HepG2 (cell line): ENCODE data around the gene FKBP1B. TPM values are rescaled to one million over a fixed set of nuclear protein-coding genes. Genes with fewer than 3 reads are reported as not detected.
A peak's percentile ranks its signal among the peaks of the same experiment; 100 is the strongest.

Experiments
- CREB3 ChIP-seq: sonication (generic); formaldehyde crosslinking; IDR thresholded peaks from 2 replicates; pipeline ENCODE4 v1.5.0; 2020; ENCODE audit warnings: missing genetic modification reagents
- FOXA3 ChIP-seq: IDR thresholded peaks from 2 replicates; pipeline ENCODE4 v1.6.1; 2016; ENCODE audit warnings: missing genetic modification reagents, missing compliant biosample characterization
- HDAC1 ChIP-seq: sonication (generic); formaldehyde crosslinking; IDR thresholded peaks from 2 replicates; pipeline ENCODE4 v1.5.1; 2020; ENCODE audit warnings: mild to moderate bottlenecking, missing genetic modification reagents
- HDAC2 ChIP-seq: sonication (generic); formaldehyde crosslinking; IDR thresholded peaks from 2 replicates; pipeline ENCODE4 v1.4.0; 2020; ENCODE audit warnings: missing genetic modification reagents
- HINFP ChIP-seq: sonication (generic); formaldehyde crosslinking; IDR thresholded peaks from 2 replicates; pipeline ENCODE4 v1.4.0; 2020; ENCODE audit warnings: low read depth, mild to moderate bottlenecking, missing genetic modification reagents
- KAT8 ChIP-seq: IDR thresholded peaks from 2 replicates; pipeline ENCODE4 v1.6.1; 2016; ENCODE audit warnings: missing genetic modification reagents, missing compliant biosample characterization
- KLF15 ChIP-seq: sonication (generic); formaldehyde crosslinking; IDR thresholded peaks from 2 replicates; pipeline ENCODE4 v1.8.1; 2023; ENCODE audit warnings: borderline replicate concordance, mild to moderate bottlenecking, inconsistent platforms, missing genetic modification reagents, mixed read lengths
- MAF1 ChIP-seq: sonication (generic); formaldehyde crosslinking; IDR thresholded peaks from 2 replicates; pipeline ENCODE4 v1.5.0; 2020; ENCODE audit warnings: missing genetic modification reagents, borderline replicate concordance
- NFYB ChIP-seq: sonication (generic); formaldehyde crosslinking; IDR thresholded peaks from 2 replicates; pipeline ENCODE4 v1.4.0; 2020; ENCODE audit warnings: missing genetic modification reagents
- NRL ChIP-seq: sonication (generic); formaldehyde crosslinking; IDR thresholded peaks from 2 replicates; pipeline ENCODE4 v1.5.0; 2020; ENCODE audit warnings: missing genetic modification reagents, mild to moderate bottlenecking, moderate library complexity, borderline replicate concordance
- PATZ1 ChIP-seq: sonication (generic); formaldehyde crosslinking; IDR thresholded peaks from 2 replicates; pipeline ENCODE4 v1.4.0; 2020; ENCODE audit warnings: missing genetic modification reagents
- PRDM10 ChIP-seq: sonication (generic); formaldehyde crosslinking; IDR thresholded peaks from 2 replicates; pipeline ENCODE4 v1.4.0; 2020; ENCODE audit warnings: low read depth, missing genetic modification reagents
- SSRP1 ChIP-seq: IDR thresholded peaks from 2 replicates; pipeline ENCODE4 v1.6.1; 2016; ENCODE audit warnings: control low read depth
- TBP ChIP-seq: sonication (generic); formaldehyde crosslinking; IDR thresholded peaks from 2 replicates; pipeline ENCODE4 v1.5.0; 2020; ENCODE audit warnings: missing genetic modification reagents
- ZNF317 ChIP-seq: sonication (generic); formaldehyde crosslinking; IDR thresholded peaks from 2 replicates; pipeline ENCODE4 v1.5.0; 2020; ENCODE audit warnings: mild to moderate bottlenecking, missing genetic modification reagents
- polyA plus RNA-seq, 8 experiments: library from polyadenylated mRNA; depleted of rRNA in 3 of 8; stranded (reverse) in 7 of 8; unstranded in 1 of 8; fragments of >200 nt; fragmentation: Illumina TruSeq in 4 of 8; extraction: Trizol in 4 of 8; gene quantifications; 2 replicates each; pipeline versions ENCODE4 v1.2.1 to v1.2.3, GENCODE V29; 2011 to 2016; ENCODE audit warnings: low read depth in 4 of 8, missing spikeins in 1 of 8, mixed read lengths in 1 of 8; ENCODE audit not compliant: insufficient read depth in 1 of 8
- total RNA-seq, 5 experiments: library from RNA; depleted of rRNA; stranded (reverse); fragments of >200 nt; fragmentation: Illumina TruSeq; extraction: Trizol; gene quantifications; 2 replicates each; pipeline ENCODE4 v1.2.3, GENCODE V29; 2016; ENCODE audit warnings: low read depth in 1 of 5

The FKBP1B gene
- total and polyA plus RNA-seq, 2 of the 13 experiments (the other 11 are each of a cell fraction or from before 2014, with no cell fraction given), result 35.2 to 96.3 TPM

GRCh38 chr2:24050041-24050979 lies 769 bp downstream of the FKBP1B start (continued):
- no peak for TF ChIP-seq PRDM10 (CRISPR knock-in tag)
- 0 out of 2 replicates have a peak, but pooled peaks have one; percentile 7 for TF ChIP-seq FOXA3 (CRISPR knock-in tag)
- TF ChIP-seq CREB3 (CRISPR knock-in tag), result 0 out of 2 replicates have a peak, but pooled peaks have one; percentile 27
- 0 out of 2 replicates have a peak, but pooled peaks have one; percentile 35 for TF ChIP-seq PATZ1
- peak; percentile 19; the same call in 1 of the 2 replicates for TF ChIP-seq ZNF317 (CRISPR knock-in tag)
- no peak; the same call in 1 of the 2 replicates for TF ChIP-seq NFYB (CRISPR knock-in tag)
- no peak for TF ChIP-seq NRL
- 0 out of 2 replicates have a peak, but pooled peaks have one; percentile 38 for TF ChIP-seq KLF15 (CRISPR knock-in tag)
- peak; percentile 46; the same call in 1 of the 2 replicates for TF ChIP-seq HDAC1 (CRISPR knock-in tag)
- TF ChIP-seq HDAC2 (CRISPR knock-in tag), result 0 out of 2 replicates have a peak, but pooled peaks have one; percentile 25
- no peak for TF ChIP-seq MAF1 (CRISPR knock-in tag)
- TF ChIP-seq KAT8 (CRISPR knock-in tag), result no peak
- TF ChIP-seq HINFP (CRISPR knock-in tag), result 0 out of 2 replicates have a peak, but pooled peaks have one; percentile 46
- no peak for TF ChIP-seq SSRP1 (CRISPR knock-in tag)
- 0 out of 2 replicates have a peak, but pooled peaks have one; percentile 45 for TF ChIP-seq TBP (CRISPR knock-in tag)
